A204.1 (cell line): ENCODE results near the gene ATL1.

Experiments
- FAIRE-seq: peaks from 2 replicates; lab custom pipeline; 2012; peaks lifted over from hg19 to GRCh38; lab: Jason Lieb, UNC

ATL1 gene

DNA sequence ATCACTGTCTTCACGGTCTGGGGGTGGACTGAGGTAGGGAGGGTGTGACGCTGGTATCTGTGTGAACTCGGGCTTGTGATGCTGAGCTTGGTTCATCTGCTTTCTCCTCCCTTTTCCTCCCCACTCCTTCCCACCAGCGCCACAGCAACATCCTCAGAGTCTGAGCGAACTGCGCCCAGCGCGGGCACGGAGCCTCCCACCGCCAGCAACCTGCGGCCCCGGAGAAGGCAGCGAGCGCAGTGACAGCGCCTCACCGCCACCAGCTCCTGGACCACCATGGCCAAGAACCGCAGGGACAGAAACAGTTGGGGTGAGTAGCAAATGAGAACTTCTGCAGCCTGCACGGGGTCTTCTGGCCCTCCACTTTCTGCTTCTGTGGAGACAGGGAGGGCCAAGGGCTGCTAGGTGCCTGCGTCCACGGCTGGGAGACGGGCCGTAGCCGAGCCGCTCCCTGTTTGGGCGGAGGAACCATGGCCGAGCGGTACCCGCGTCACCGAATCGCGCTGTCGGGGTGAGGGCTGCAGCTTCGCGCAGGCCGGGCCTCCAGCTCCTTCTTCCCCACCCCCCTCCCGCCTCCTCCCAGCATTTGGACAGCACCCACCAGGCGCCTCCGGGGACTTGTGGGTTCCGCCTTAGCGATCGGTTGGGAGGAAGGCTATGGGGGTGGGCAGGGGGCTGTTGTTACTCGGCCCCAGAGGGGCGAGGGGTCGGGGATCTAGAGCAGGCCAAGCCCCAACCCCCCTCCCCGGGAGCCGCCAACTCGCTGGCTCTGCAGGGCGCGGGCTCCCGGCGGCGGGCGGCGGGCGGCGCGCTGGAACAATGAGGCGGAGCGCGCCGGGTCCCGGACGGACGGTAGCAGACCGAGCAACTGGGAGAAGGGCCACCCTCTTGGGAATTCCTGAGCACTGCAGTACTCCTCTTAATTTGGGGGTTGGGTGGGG lies at the start of gene ATL1:
Gene ATL1, plus strand, starts transcription at position 156 of the 941 bp plus-strand sequence. Its CDS starts 121 bp downstream, at position 277.
- FAIRE-seq: no peak

DNA sequence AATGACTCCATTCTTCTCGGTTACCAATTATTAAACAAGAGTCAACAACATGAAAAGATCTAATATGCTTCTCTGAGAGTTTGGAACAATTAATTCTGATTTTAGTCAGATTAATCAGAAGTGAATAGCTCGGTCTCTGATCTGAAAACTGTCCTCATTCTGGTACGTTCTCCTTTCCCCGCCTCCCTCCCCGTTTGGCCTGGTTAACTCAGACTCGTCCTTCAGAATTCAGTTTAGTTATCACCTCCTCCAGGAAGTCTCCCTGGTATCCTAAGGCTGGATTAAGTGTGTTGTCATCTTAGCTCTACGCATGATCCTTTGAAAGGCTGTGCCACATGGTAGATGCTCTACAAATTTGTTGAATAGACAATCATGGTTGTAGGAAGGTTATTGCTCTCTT lies 49.8 kb upstream of the ATL1 start:
- FAIRE-seq: no peak

DNA sequence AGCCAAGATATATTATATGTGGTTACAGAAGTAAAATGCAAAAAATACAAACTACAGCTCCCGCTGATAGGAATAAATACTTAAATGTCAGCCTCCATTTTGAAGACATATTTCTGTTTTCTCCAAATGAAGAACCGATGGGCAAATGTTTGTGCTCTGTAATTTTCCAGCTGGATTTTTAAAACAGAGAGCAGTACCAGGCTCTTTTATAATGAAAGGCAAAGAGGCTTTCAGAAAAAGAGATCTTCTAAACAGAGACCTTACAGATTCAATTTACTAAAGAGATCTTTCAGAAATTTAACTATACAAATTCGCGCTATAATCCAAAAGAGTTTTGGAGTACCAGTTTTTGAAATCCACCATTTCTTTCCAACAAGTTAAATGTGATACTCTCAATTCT lies 47.5 kb upstream of the ATL1 start:
- FAIRE-seq: peak; percentile 53

DNA sequence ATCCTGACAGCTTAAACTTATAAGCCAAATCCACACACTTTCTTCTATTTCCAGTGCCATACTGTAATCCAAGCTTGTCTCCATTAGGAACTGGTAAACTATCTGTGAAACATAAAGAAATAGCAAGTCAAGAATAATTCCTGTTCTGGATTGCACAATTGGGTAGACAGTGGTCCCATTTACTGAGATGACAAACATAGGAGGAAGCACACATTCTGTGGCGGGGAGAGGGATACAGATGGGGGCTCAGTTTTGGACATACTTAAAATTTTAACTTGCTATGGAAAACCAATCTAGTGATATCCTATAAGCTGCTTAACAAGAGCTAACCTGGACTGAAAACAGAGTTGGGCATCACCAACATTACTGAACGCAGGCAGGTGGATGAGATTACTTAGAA lies 43.9 kb upstream of the ATL1 start:
- FAIRE-seq: no peak

DNA sequence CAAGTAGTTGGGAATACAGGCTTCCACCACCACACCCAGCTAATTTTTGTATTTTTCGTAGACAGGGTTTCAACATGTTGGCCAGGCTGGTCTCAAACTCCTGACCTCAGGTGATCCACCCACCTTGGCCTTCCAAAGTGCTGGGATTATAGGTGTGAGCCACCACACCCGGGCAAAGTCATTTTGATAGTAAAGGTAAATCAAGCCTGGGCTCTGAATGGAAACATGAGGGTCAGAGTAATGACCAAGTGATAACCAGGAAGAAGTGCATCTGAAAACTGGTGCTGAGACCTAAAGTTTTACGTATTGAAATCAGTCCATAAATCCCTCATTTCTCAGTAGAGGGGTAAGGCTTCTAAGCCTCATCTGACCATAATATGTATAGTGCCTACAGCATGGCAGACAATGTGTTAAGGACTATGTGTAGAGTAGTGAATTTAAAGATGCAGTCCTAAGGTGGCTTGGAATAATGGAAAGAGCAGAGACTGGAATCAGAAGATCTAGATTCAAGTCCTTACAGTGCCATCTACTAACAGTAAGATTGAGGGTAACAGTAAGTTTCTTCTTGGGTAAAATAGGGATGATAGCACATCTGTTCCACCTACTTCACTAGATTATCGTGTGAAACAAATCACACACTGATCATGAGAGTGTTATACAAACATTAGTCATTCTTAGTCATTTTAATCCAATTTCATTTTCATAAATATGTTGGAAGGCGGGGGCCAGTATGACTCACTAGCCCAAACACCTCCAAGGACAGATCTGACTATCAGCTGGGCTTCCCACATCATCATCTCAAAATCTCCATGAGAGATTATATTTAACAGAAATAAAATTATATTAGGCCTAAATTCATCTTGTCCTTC lies 38.8 kb upstream of the ATL1 start:
- no peak for FAIRE-seq

DNA sequence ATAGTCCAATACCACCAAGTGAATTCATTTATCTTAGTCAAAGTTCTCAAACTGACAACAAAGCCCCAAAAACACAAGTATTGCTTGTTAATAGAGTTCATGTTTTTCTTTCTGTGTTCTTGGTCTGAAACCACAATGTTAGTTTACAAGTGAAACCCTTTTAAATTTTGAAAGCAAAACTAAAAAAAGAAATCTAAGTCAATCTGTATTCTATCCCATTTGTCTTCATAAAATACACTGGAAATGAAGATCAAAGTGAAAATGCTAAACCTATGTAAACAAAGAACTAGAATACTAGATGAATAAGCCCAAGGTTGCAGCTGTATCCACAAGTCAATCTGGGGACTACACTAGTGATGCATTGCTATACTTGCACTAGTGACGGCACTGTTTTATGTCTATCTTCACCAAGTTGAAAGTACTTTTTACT lies 38.0 kb upstream of the ATL1 start:
- no peak for FAIRE-seq

DNA sequence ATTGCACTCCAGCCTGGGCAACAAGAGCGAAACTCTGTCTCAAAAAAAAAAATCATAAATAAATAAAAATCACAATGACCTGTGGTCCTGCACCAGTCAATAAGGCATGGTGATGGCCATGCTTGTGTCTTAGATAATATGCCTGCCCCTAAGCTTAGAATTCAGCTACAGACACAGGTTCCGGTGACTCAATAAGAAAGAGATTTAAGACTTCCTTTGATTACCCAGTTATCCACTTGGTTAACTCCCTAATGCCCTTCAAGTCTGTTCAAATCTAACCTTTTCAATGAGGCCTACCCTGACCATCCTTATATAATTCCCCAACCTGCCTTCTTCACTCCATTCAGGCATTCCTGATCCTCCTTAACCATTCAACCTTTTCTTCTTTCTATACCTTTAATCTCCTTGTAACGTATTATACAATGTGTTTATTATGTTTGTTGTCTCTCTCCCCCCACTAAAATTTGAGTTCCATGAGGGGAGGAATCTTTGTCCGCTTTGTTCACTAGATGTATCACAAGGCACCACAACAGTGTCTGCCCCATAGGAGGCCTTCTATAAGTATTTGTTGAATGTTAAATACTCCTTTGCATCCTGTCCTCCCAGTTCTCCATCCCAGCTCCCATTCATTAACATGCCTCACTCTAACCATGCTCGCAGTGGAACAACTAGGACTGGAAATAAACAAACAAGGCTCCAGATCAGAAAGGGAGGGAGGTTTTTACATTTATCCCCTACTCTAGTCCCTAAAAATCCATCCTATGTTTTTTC lies 36.5 kb upstream of the ATL1 start:
- no peak for FAIRE-seq

DNA sequence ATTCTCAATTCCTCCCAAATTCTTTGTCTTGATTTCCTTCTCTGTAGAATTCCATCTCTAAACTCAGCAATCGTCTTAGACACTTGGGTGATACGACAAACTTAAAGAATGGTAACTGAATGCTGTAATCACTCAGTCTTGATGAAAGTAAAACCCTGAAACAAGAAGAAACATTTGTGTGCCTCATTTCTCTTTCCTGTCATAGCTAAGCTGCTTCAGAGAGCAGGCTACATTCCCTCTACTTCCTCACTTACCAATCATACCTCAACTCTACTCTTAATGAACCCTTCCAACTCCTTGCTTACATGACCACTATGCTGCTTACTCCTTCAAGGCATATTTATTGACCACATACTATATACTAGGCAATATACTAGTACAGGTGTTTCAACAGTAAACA lies 35.9 kb upstream of the ATL1 start:
- no peak for FAIRE-seq

DNA sequence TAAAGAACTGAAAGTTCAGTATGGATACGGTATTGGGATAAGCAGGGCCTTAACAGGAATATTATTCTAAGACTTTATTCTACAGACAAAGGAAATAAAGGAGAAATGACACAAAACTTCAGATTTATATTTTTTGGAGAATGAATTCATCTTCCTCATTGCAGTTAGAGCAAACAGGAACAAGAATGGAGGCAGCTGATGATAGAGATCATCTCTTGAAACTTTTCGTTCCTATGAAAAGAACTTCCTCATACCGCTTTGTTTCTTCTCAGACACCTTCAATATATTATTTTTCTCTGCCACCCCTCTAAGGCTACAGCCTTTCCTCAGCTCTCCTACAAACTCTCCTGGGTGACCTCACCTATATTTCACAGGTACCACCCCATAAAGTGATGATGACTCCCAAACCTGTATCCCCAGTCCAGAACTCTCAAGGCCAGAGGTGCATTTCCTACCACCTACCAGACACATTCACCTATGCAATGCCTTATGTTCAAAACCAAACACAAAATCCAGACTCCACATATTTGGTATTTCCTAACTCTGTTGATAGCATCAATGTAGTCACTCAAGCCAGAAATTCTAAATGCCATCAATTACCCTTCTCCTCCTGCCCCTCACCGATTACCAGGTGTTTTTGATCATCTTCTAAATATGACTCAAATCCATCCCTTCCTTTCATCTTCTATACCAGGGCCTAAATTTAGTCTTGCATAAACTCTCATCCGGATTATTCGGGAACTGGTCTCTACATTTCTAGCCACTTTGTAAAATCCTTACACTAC lies 35.0 kb upstream of the ATL1 start:
- no peak for FAIRE-seq

DNA sequence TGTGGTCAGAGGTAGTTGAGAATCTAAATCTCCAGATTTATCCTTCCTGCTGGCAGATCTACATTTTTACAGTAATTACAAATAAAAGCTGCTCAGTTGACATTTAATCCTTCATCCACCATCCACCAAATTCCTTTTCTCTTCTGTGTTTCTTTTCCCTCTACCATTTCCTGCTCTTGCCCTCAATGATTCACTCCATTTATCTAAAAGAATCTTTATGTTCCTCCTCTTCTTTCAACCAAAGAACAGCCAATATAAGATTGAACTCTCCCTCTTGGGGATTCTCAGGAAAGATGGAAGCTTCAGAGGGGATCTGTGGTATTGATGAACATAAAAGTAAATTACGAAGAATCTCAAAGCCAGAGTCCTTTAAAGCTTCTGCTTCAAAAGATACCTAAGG lies 31.9 kb upstream of the ATL1 start:
- FAIRE-seq: no peak

DNA sequence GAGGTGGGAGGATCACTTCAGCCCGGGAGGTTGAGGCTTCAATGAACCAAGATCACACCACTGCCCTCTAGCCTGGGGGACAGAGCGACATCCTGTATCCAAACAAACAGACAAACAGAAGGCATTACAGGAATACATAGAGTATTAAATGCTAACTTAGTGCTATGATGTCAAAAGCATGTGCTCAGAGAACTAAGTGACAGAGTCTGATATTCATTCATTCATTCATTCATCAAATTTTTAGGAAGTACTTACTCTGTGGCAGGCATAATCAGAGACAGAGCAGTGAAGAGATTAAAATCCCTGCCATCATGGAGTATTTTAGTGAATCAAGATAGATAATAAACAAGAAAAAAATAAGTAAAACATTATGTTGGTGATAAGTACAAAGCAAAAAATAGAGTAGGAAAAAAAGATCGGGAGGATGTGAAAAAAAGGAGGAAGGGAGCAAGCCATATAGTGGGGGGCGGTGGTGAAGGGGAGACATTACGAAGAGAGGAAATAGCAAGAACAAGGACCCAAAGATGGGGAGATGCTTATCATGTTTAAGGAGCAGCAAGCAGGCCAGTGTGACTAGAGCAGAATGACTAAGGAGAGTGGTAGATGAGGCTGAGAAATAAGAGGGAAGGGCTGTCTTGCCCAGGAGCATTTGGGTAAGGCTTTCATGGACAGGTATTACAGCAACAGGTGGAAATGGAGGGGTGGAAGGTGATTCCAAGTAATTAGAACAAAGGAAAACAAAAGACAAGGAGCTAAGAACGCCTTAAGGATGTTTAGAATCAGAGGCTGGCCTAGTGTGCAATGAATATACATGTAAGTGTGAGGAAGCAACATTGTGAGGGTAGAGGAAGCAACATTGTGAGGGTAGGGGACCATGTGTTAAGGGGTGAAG lies 30.4 kb upstream of the ATL1 start:
- no peak for FAIRE-seq

DNA sequence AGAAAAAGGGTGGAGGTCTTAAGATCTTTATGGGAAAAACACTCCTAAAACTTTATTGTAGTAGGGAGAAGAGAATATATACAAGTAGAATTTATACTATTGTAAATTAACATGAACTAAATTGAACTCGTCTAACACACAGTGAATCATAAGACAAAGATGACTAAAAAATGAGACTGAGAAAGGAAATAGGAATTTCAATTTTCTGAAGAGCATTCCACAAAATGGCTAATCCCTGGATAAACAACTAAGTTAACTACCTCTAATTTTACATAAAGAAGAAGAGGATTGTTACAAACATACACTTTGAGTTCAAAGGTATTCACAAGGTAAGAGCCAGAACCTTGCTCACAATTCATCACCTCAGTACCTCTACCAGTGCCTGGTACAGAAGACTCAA lies 29.6 kb upstream of the ATL1 start:
- no peak for FAIRE-seq

DNA sequence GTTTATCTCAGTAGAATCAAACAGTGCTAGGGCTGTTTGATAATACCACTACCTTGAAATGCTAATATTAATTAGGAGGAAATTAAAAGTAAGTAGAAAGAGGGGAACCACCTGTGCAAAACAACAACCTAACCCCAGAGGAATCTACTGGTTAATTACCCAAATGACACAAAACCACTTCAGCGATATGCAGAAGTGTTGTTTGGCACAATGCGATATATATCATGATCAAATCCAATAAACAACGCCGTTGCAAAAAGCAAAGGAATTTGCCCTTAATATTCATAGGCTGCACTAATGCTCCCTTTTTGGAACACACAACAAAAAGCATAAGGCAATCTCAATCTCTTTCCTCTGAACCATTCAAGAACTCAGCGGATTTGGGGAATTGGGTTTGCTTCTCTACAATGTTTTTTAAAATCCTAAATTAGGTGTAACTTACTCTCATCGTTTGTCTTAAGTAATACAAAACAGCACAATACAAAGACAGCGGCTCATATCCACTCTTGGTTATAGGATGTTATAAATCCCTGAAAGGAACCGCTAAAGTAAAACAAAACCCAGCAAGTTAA lies 29.1 kb upstream of the ATL1 start:
- FAIRE-seq: no peak

DNA sequence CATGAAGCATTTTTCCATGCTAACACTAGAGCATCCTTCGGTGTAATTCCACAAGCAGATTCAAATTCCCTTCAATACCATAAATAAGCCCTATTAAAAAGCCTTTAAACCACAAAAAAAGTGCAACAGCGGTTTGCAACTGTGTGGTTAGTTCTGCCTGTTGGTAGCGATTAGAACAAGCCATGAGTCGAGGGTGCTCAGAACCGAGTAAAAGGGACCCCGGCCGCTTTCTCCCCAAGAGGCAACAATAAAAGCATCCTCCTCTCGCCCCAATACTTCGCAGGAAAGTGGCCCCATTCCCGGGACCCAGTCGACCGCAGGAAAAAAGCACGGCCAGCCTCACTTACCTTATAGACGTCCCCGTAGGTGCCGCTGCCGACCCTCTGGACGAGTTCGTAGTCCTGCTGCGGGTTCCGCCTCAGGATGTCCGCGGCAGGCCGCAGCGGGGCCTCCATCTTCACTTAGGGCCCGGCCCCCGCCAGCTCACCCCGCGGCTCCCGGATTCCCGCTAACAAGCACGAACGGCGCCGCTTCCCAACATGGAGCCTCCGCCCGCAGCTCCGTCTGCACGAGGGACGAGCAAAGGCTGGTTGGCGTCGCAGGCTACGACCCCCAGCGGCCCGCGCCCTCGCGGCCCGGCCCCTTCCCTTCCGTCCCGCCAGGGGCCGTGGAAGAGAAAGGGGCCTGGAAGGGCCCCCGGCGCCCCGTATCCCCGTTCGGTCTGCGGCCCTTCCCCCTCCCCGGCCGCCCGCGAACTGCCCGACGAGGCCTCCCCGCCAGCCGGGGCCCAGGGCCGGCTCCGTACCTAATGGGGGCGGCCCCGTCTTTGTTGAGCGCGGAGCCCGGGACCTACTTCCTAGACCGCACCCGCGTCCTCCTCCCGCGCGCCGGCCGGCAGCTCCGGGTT lies 28.1 kb upstream of the ATL1 start:
- no peak for FAIRE-seq

DNA sequence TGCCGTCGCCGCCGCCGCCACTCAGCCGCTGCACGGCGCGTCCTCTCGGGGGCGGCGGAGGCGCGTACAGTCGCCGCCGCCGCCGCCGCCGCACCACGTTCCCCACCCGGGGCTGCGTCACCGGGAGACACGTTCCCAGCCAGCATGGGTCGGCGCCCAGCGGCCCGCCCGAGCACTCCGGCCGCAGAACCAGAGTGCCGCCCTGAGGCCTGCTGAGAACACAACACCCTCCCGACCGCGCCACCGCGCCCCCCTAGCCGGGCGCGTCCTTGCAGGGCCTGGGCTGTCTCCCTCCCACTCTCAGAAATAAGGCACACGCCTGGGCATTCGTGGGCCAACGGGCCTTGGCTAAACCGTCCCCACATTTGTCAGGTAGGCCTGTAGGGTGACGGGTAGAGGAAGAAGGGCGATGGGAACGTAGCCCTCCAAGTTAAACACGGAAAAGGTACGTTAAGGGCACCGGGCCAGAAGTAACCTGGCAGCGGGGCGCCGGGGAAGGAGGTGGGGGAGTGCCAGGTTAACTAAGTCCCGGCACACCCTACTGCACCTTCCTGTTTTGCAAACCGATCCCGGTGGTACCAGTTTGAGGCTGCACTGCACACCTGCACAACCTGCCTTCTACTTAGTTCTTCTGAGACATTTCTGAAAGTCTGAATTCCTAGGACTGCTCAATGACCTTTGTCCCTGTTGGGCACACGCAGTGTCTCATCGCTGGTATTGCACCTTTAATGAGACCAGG lies 27.3 kb upstream of the ATL1 start, which contains the start of gene MAP4K5:
Gene MAP4K5, minus strand, starts transcription at position 68 of the 739 bp plus-strand sequence. CDS start 520 bp downstream, outside the sequence.
- FAIRE-seq: no peak

DNA sequence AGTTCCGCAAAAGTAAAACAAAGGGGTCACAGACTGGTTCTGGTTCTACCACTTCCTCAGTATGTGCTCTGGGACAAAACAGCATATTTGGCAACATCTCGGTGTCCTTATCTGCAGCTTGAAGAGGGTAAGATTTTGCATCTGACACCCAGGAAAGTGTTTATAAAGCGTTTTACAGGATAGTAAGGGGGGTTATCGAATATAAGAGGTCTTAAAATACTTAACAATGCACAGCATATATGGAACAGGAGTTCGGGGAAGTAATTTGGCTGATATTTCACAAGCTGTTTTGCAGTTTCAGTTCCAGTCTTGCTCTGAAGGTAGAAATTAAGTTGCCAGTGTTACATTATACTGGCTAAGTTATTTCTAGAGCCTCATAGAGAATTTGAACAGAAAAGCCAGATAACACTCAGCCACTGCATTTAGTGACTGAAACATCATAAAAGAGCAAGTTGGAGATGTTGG lies 26.7 kb upstream of the ATL1 start:
- no peak for FAIRE-seq

DNA sequence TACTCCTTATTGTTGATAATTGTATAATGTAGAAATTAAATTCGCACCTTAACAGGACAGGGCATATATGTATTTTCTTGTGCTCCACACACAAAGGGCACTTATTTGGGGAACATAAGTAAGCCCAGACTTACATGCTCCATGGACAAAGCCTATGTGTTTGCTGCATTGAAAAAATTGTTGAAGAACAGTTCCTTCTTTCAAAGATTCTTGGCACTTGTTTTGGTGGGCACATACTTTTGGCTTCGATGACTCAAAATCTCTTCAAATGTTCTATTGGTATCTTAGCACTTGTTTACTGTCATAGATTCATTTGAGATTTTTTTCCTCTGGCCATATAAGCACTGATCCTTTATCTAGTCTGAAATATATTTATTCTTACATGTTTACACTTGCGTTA lies 26.1 kb upstream of the ATL1 start:
- FAIRE-seq: no peak

DNA sequence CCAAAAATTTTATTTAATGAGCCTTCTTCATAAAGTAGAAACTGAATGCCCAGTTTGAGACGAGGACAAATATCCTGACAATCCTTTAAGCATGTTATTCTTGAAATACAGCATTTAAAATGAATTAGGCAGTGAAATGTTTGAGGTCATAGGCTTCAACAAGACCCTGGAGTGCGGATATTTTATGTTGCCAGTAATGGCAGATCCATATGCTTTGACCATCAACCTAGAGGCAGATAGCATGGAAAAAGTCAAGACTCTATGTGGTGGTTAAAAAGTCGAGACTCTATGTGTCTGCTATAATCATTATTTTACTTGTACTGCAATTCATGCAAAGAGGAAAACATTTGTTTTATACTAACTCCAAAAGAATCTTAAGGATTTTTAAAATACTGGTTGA lies 25.5 kb upstream of the ATL1 start:
- no peak for FAIRE-seq
